ENCODE data around the gene CCND2. TPM values are rescaled to one million over a fixed set of nuclear protein-coding genes. Genes with fewer than 3 reads are reported as not detected.

The CCND2 gene
- total RNA-seq, 1 donor from 2014 or later = 94.2 TPM

DNA sequence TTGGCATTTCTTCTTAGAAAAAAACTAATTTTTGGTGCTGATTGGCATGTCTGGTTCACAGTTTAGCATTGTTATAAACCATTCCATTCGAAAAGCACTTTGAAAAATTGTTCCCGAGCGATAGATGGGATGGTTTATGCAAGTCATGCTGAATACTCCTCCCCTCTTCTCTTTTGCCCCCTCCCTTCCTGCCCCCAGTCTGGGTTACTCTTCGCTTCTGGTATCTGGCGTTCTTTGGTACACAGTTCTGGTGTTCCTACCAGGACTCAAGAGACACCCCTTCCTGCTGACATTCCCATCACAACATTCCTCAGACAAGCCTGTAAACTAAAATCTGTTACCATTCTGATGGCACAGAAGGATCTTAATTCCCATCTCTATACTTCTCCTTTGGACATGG, 27.3 kb downstream of the CCND2 start:
- Histone ChIP-seq H3K4me3 (no peak overlapping the region), H3K36me3 (peaks cover 29% of the 10 kb centered on the region), H3K27me3 (no peaks in the 10 kb centered on the region), H3K27ac (no peak overlapping the region), H3K9me3 (no peaks in the 10 kb centered on the region), H3K4me1 (no peaks in the 10 kb centered on the region)
- no peak for TF ChIP-seq CTCF (IDR thresholded peaks at IDR 0.05)
- no peak for ATAC-seq
- intact Hi-C loops (cut with DNase I) = no loop called here
- no peak for DNase-seq

DNA sequence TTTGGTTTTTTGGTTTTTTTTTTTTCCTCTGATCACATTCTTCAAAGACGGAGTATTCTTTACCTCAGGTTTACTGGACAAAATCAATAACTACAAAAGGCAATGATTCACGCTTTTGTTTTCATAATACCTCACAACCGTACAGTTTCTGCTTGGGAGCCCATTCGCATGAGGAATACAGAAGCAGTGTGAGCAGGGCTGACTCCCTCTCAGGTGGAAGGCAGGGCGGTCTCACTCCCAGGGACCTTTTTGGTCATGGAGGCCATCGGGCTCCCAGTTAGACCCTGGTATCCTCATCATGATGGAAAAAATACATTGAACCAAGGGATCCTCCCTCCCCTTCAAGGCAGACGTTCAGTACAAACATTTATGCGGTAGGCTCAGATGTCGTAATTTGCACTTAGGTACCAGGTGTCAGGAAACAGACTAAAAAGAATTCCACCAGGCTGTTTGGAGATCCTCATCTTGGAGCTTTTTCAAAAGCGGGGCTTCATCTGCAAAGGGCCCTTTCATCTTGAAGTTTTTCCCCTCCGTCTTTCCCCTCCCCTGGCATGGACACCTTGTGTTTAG, 28.5 kb downstream of the CCND2 start:
- no peaks in the 10 kb centered on the region for H3K9me3 ChIP-seq
- ATAC-seq (no peak), DNase-seq (no peak)
- H3K27ac ChIP-seq = no peak overlapping the region
- TF ChIP-seq CTCF (IDR thresholded peaks at IDR 0.05) = no peak
- no peak overlapping the region for H3K4me3 ChIP-seq
- intact Hi-C loops (cut with DNase I) = no loop called here
- peaks cover 25% of the 10 kb centered on the region for H3K36me3 ChIP-seq
- H3K27me3 ChIP-seq = no peaks in the 10 kb centered on the region
- H3K4me1 ChIP-seq = no peaks in the 10 kb centered on the region

DNA sequence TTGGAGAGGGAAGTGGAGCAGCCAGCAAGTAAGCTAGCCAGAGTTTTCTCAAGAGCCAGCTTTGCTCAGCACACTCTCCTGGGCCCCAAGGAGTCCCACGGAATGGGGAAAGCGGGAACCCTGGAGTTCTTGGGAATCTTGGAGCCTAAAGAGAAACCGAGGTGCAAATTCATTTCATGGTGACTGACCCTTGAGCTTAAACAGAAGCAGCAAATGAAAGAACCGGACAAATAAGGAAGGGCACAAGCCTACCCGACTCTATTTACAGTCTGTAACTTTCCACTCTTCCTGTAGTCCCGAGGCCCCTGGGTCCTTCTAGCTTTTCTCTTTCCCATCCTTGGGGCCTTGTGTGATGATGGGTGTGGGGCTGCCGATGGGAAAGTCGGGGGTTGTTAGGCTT, 29.3 kb downstream of the CCND2 start:
- peaks cover 4% of the 10 kb centered on the region for H3K4me1 ChIP-seq
- no peak overlapping the region for H3K27ac ChIP-seq
- ATAC-seq = no peak
- no peaks in the 10 kb centered on the region for H3K27me3 ChIP-seq
- no peak for TF ChIP-seq CTCF (IDR thresholded peaks at IDR 0.05)
- no peak overlapping the region for H3K4me3 ChIP-seq
- DNase-seq = no peak
- H3K36me3 ChIP-seq = peaks cover 24% of the 10 kb centered on the region
- intact Hi-C loops (cut with DNase I) = no loop called here
- no peaks in the 10 kb centered on the region for H3K9me3 ChIP-seq

GRCh38 chr12:4303750-4304149, 30.2 kb downstream of the CCND2 start:
- Histone ChIP-seq H3K4me3 (no peak overlapping the region), H3K27ac (no peak overlapping the region), H3K4me1 (peaks cover 7% of the 10 kb centered on the region), H3K9me3 (no peaks in the 10 kb centered on the region), H3K36me3 (peaks cover 24% of the 10 kb centered on the region), H3K27me3 (no peaks in the 10 kb centered on the region)
- DNase-seq = no peak
- intact Hi-C loops (cut with DNase I) = no loop called here
- no peak for TF ChIP-seq CTCF (IDR thresholded peaks at IDR 0.05)
- ATAC-seq = no peak

- intact Hi-C loops (cut with DNase I) = no loop called here
- Histone ChIP-seq H3K27ac (no peak overlapping the region), H3K4me3 (no peak overlapping the region), H3K27me3 (no peaks in the 10 kb centered on the region), H3K4me1 (peaks cover 7% of the 10 kb centered on the region), H3K9me3 (no peaks in the 10 kb centered on the region), H3K36me3 (peaks cover 4% of the 10 kb centered on the region)
- TF ChIP-seq CTCF (IDR thresholded peaks at IDR 0.05) = peak; percentile 67
- peak; percentile 96 for ATAC-seq
- DNase-seq = peak; percentile 72
These were observed 34.2 kb downstream of the CCND2 start for GRCh38 chr12:4307593-4308333.

Measured in upper lobe of right lung (tissue), 1 donor.